ENCODE measurements around the gene CENPP.

- no peak for TF ChIP-seq POLR2A (IDR thresholded peaks at IDR 0.05)
- TF ChIP-seq, protein P1, sequence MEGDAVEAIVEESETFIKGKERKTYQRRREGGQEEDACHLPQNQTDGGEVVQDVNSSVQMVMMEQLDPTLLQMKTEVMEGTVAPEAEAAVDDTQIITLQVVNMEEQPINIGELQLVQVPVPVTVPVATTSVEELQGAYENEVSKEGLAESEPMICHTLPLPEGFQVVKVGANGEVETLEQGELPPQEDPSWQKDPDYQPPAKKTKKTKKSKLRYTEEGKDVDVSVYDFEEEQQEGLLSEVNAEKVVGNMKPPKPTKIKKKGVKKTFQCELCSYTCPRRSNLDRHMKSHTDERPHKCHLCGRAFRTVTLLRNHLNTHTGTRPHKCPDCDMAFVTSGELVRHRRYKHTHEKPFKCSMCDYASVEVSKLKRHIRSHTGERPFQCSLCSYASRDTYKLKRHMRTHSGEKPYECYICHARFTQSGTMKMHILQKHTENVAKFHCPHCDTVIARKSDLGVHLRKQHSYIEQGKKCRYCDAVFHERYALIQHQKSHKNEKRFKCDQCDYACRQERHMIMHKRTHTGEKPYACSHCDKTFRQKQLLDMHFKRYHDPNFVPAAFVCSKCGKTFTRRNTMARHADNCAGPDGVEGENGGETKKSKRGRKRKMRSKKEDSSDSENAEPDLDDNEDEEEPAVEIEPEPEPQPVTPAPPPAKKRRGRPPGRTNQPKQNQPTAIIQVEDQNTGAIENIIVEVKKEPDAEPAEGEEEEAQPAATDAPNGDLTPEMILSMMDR (IDR thresholded peaks at IDR 0.05) = no peak
These were observed 104.1 kb downstream of the CENPP start for GRCh38 chr9:92429836-92430235.

Measured in vagina (tissue), 2 donors.